Epithelial cell of proximal tubule (primary cell): ENCODE data around the gene VAV3. TPM values are rescaled to one million over a fixed set of nuclear protein-coding genes. Genes with fewer than 3 reads are reported as not detected.
"Not testable (repeated sequence)": the region's sequence is repeated elsewhere in the genome, so short reads cannot be mapped to it uniquely, and the experiment has no call there.

ENCODE experiments used
- DNase-seq: peaks from one replicate; pipeline ENCODE4 v3.0.0-alpha.2; 2011; ENCODE audit warnings: low read depth
- H3K4me3 ChIP-seq: 2 replicates; pipeline ENCODE4 v1.5.1; 2011; ENCODE audit warnings: low read depth, mild to moderate bottlenecking, low read length
- CTCF ChIP-seq: conservative IDR thresholded peaks from 2 replicates; pipeline ENCODE4 v1.5.1; 2012; ENCODE audit warnings: low read depth, mild to moderate bottlenecking, low read length
- total RNA-seq: library from RNA; depleted of rRNA; stranded (reverse); fragments of >200 nt; gene quantifications from 2 replicates; pipeline ENCODE4 v1.2.3, GENCODE V29; 2015

VAV3 gene
- total RNA-seq, 1 donor from 2014 or later, result 9.7 TPM

- no peak for DNase-seq
- TF ChIP-seq CTCF, result no peak
- H3K4me3 ChIP-seq, result no peak overlapping the region
Observed at GRCh38 chr1:107858323-107858722, 106.7 kb downstream of the VAV3 start.

GRCh38 chr1:107851418-107851817 is 113.6 kb downstream of the VAV3 start:
- DNase-seq, result no peak
- TF ChIP-seq CTCF, result no peak

GRCh38 chr1:107844541-107845194 is 120.3 kb downstream of the VAV3 start:
- not testable (repeated sequence) for H3K4me3 ChIP-seq, DNase-seq

More at GRCh38 chr1:107851418-107851817, 113.6 kb downstream of the VAV3 start:
- no peak overlapping the region for H3K4me3 ChIP-seq

GRCh38 chr1:107843989-107844388 is 121.0 kb downstream of the VAV3 start:
- DNase-seq, result no peak
- no peak overlapping the region for H3K4me3 ChIP-seq
- no peak for TF ChIP-seq CTCF

- no peak for TF ChIP-seq CTCF
- no peak overlapping the region for H3K4me3 ChIP-seq
- no peak for DNase-seq
Observed at GRCh38 chr1:107842241-107842640, 122.7 kb downstream of the VAV3 start.

GRCh38 chr1:107840725-107841124 is 124.3 kb downstream of the VAV3 start:
- no peak for DNase-seq
- H3K4me3 ChIP-seq, result no peak overlapping the region
- TF ChIP-seq CTCF, result no peak

GRCh38 chr1:107838056-107838455 is 126.9 kb downstream of the VAV3 start:
- H3K4me3 ChIP-seq, result no peak overlapping the region
- no peak for DNase-seq
- no peak for TF ChIP-seq CTCF
